Fibroblast of lung (primary cell): ENCODE measurements around the gene SHKBP1.
"Not testable (repeated sequence)": the region's sequence is repeated elsewhere in the genome, so short reads cannot be mapped to it uniquely, and the experiment has no call there.

Experiments used
- EZH2 ChIP-seq: IDR thresholded peaks from 2 replicates; pipeline ENCODE4 v1.5.1; 2012; ENCODE audit warnings: low read length, control low read depth, mild to moderate bottlenecking; ENCODE audit errors: missing control alignments
- TF ChIP-seq, protein P1 (sequence below), 2 donors: IDR thresholded peaks in 1 of 2; conservative IDR thresholded peaks in 1 of 2; 1 replicate in 1 of 2; 2 replicates in 1 of 2; pipeline ENCODE4 v1.5.1; 2011 to 2012; ENCODE audit warnings: low read length in 2 of 2, control low read depth in 1 of 2, inconsistent platforms in 1 of 2, low read depth in 1 of 2, mild to moderate bottlenecking in 1 of 2

- TF ChIP-seq, protein P1, sequence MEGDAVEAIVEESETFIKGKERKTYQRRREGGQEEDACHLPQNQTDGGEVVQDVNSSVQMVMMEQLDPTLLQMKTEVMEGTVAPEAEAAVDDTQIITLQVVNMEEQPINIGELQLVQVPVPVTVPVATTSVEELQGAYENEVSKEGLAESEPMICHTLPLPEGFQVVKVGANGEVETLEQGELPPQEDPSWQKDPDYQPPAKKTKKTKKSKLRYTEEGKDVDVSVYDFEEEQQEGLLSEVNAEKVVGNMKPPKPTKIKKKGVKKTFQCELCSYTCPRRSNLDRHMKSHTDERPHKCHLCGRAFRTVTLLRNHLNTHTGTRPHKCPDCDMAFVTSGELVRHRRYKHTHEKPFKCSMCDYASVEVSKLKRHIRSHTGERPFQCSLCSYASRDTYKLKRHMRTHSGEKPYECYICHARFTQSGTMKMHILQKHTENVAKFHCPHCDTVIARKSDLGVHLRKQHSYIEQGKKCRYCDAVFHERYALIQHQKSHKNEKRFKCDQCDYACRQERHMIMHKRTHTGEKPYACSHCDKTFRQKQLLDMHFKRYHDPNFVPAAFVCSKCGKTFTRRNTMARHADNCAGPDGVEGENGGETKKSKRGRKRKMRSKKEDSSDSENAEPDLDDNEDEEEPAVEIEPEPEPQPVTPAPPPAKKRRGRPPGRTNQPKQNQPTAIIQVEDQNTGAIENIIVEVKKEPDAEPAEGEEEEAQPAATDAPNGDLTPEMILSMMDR (conservative IDR thresholded peaks at IDR 0.05 in 1 of 2, IDR thresholded peaks at IDR 0.05 in 1 of 2; ENCODE audit: low read depth in 1 of 2, low read length in 2 of 2) = not testable (repeated sequence)
- TF ChIP-seq EZH2 = not testable (repeated sequence)
Observed at GRCh38 chr19:40624369-40625153, 47.9 kb downstream of the SHKBP1 start.
